Liver (tissue), 9 donors: Measurements from ENCODE around the gene PRKCH. TPM values are rescaled to one million over a fixed set of nuclear protein-coding genes. Genes with fewer than 3 reads are reported as not detected.
"Not testable (repeated sequence)": the region's sequence is repeated elsewhere in the genome, so short reads cannot be mapped to it uniquely, and the experiment has no call there.

ENCODE experiments used
- DNase-seq: peaks from one replicate; pipeline ENCODE4 v3.0.0-alpha.2; 2017; ENCODE audit warnings: low spot score
- H3K27ac ChIP-seq, 2 donors: one replicate each; pipeline ENCODE4 v1.7.0; 2013; ENCODE audit warnings: inconsistent platforms in 2 of 2, low read length in 2 of 2, control low read depth in 1 of 2, low read depth in 1 of 2, mild to moderate bottlenecking in 1 of 2
- H3K27me3 ChIP-seq, 4 donors: one replicate each; pipeline versions ENCODE4 v1.6.1 to v1.7.0; 2013; ENCODE audit warnings: low read length in 3 of 4, inconsistent platforms in 1 of 4, mild to moderate bottlenecking in 1 of 4, moderate library complexity in 1 of 4; ENCODE audit not compliant: control insufficient read depth in 4 of 4, insufficient read depth in 4 of 4
- H3K36me3 ChIP-seq, 4 donors: one replicate each; pipeline versions ENCODE4 v1.6.1 to v1.7.0; 2013; ENCODE audit warnings: low read length in 3 of 4, mild to moderate bottlenecking in 3 of 4, low read depth in 1 of 4, moderate library complexity in 1 of 4; ENCODE audit not compliant: control insufficient read depth in 4 of 4, insufficient read depth in 3 of 4
- H3K4me1 ChIP-seq, 4 donors: one replicate each; pipeline versions ENCODE4 v1.6.1 to v1.7.0; 2013; ENCODE audit warnings: low read length in 3 of 4, mild to moderate bottlenecking in 3 of 4, moderate library complexity in 1 of 4; ENCODE audit not compliant: control insufficient read depth in 4 of 4, insufficient read depth in 4 of 4
- H3K4me3 ChIP-seq, 3 donors: one replicate each; pipeline versions ENCODE4 v1.6.1 to v1.7.0; 2013; ENCODE audit warnings: low read length in 3 of 3, control low read depth in 1 of 3, low read depth in 1 of 3, mild to moderate bottlenecking in 1 of 3
- H3K9ac ChIP-seq, 2 donors: one replicate each; pipeline ENCODE4 v1.7.0; 2013; ENCODE audit warnings: low read length in 2 of 2, mild to moderate bottlenecking in 2 of 2, moderate library complexity in 2 of 2, control low read depth in 1 of 2, low read depth in 1 of 2
- H3K9me3 ChIP-seq, 4 donors: one replicate each; pipeline versions ENCODE4 v1.6.1 to v1.7.0; 2013; ENCODE audit warnings: low read length in 3 of 4; ENCODE audit not compliant: control insufficient read depth in 4 of 4
- CTCF ChIP-seq: fragments of 150-350 bp; IDR thresholded peaks from 2 replicates; pipeline ENCODE4 v1.5.1; 2017; ENCODE audit warnings: improper control_type of control experiment, low read depth, low read length; ENCODE audit not compliant: missing input control
- FOXA1 ChIP-seq: IDR thresholded peaks from 2 replicates; pipeline ENCODE4 v1.6.1; 2016; ENCODE audit warnings: antibody characterized with exemption
- FOXA2 ChIP-seq: IDR thresholded peaks from 2 replicates; pipeline ENCODE4 v1.6.1; 2016; ENCODE audit warnings: antibody characterized with exemption
- GABPA ChIP-seq, 2 donors: IDR thresholded peaks in 1 of 2; conservative IDR thresholded peaks in 1 of 2; 2 replicates each; pipeline ENCODE4 v1.6.1; 2016; ENCODE audit warnings: antibody characterized with exemption in 2 of 2, mild to moderate bottlenecking in 1 of 2, moderate library complexity in 1 of 2
- HNF4A ChIP-seq, 2 donors: conservative IDR thresholded peaks; 2 replicates each; pipeline ENCODE4 v1.6.1; 2016; ENCODE audit warnings: antibody characterized with exemption in 2 of 2, mild to moderate bottlenecking in 2 of 2
- HNF4G ChIP-seq: IDR thresholded peaks from 2 replicates; pipeline ENCODE4 v1.6.1; 2016; ENCODE audit warnings: antibody characterized with exemption
- JUND ChIP-seq, 2 donors: IDR thresholded peaks; 2 replicates each; pipeline ENCODE4 v1.6.1; 2016; ENCODE audit warnings: antibody characterized with exemption in 2 of 2
- MAX ChIP-seq: IDR thresholded peaks from 2 replicates; pipeline ENCODE4 v1.6.1; 2016; ENCODE audit warnings: antibody characterized with exemption
- RAD21 ChIP-seq, 2 donors: IDR thresholded peaks; 2 replicates each; pipeline ENCODE4 v1.6.1; 2016; ENCODE audit warnings: antibody characterized with exemption in 2 of 2, mild to moderate bottlenecking in 2 of 2
- TAF1 ChIP-seq: conservative IDR thresholded peaks from 2 replicates; pipeline ENCODE4 v1.6.1; 2016; ENCODE audit warnings: antibody characterized with exemption, mild to moderate bottlenecking
- WGBS: extraction: QIAGEN DNeasy Blood & Tissue Kit; methylation state at CpG from one replicate; pipeline ENCODE4 v1.1.7; 2013; 5-methylcytosine and 5-hydroxymethylcytosine counted together
- polyA plus RNA-seq, 2 donors: library from polyadenylated mRNA; stranded (reverse) in 1 of 2; unstranded in 1 of 2; fragments of 200-250 nt in 1 of 2; fragments of >200 nt in 1 of 2; fragmentation: Nextera tagmentation in 1 of 2; extraction: Ambion mirVana in 1 of 2; gene quantifications; one replicate each; pipeline versions ENCODE4 v1.2.1 to v1.2.3, GENCODE V29; 2013 to 2015
- total RNA-seq, 2 donors: library from RNA; depleted of rRNA; stranded (reverse); fragments of >200 nt; gene quantifications; one replicate each; pipeline ENCODE4 v1.2.3, GENCODE V29; 2014
- TF ChIP-seq, protein P1 (sequence below): IDR thresholded peaks from 2 replicates; pipeline ENCODE4 v1.6.1; 2016; ENCODE audit warnings: antibody characterized with exemption, mild to moderate bottlenecking
- TF ChIP-seq, protein P2 (sequence below): IDR thresholded peaks from 2 replicates; pipeline ENCODE4 v1.6.1; 2016; ENCODE audit warnings: antibody characterized with exemption
- donor health status: healthy.
- donor health status: healthy.
- donor health status: healthy.
- donor health status: healthy.
- donor health status: healthy.

Gene PRKCH
- total and polyA plus RNA-seq, 4 donors: 3.9 to 13.7 (median 7.0) TPM

DNA sequence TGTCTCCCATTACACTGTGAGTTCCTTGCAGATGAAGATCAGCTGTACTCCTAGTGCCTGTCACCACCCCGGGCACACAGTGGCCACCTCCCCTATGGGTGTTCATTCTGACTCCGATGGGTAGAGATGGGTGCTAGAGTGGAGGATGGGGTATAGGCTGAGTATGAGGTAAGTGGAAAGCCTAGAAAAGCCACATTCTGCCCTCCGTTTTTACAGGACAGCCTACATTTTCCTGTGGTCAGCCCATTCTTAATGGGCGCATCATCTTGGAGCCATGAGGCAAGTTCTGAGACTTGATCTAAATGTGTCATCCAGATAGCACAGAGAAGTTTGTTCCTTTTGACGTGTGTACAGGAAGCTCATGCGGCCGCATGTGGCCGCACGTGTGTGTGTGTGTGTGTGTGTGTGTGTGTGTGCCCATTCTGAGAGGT, 207.2 kb downstream of the PRKCH start:
- no peak overlapping the region for H3K9ac ChIP-seq
- no peaks in the 10 kb centered on the region for H3K36me3 ChIP-seq
- 66% methylated on average over 9 of the region's 9 CpGs for WGBS
- H3K4me3 ChIP-seq: no peak overlapping the region
- no peak overlapping the region for H3K27ac ChIP-seq
- no peak for DNase-seq
- H3K4me1 ChIP-seq: peaks cover 14 to 37% (median 25%) of the 10 kb centered on the region in 4 donors
- no peaks in the 10 kb centered on the region for H3K27me3 ChIP-seq
- TF ChIP-seq, protein P1, sequence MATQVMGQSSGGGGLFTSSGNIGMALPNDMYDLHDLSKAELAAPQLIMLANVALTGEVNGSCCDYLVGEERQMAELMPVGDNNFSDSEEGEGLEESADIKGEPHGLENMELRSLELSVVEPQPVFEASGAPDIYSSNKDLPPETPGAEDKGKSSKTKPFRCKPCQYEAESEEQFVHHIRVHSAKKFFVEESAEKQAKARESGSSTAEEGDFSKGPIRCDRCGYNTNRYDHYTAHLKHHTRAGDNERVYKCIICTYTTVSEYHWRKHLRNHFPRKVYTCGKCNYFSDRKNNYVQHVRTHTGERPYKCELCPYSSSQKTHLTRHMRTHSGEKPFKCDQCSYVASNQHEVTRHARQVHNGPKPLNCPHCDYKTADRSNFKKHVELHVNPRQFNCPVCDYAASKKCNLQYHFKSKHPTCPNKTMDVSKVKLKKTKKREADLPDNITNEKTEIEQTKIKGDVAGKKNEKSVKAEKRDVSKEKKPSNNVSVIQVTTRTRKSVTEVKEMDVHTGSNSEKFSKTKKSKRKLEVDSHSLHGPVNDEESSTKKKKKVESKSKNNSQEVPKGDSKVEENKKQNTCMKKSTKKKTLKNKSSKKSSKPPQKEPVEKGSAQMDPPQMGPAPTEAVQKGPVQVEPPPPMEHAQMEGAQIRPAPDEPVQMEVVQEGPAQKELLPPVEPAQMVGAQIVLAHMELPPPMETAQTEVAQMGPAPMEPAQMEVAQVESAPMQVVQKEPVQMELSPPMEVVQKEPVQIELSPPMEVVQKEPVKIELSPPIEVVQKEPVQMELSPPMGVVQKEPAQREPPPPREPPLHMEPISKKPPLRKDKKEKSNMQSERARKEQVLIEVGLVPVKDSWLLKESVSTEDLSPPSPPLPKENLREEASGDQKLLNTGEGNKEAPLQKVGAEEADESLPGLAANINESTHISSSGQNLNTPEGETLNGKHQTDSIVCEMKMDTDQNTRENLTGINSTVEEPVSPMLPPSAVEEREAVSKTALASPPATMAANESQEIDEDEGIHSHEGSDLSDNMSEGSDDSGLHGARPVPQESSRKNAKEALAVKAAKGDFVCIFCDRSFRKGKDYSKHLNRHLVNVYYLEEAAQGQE: no peak
- TF ChIP-seq MAX: no peak
- TF ChIP-seq, protein P2, sequence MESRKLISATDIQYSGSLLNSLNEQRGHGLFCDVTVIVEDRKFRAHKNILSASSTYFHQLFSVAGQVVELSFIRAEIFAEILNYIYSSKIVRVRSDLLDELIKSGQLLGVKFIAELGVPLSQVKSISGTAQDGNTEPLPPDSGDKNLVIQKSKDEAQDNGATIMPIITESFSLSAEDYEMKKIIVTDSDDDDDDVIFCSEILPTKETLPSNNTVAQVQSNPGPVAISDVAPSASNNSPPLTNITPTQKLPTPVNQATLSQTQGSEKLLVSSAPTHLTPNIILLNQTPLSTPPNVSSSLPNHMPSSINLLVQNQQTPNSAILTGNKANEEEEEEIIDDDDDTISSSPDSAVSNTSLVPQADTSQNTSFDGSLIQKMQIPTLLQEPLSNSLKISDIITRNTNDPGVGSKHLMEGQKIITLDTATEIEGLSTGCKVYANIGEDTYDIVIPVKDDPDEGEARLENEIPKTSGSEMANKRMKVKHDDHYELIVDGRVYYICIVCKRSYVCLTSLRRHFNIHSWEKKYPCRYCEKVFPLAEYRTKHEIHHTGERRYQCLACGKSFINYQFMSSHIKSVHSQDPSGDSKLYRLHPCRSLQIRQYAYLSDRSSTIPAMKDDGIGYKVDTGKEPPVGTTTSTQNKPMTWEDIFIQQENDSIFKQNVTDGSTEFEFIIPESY: no peak
- TF ChIP-seq GABPA (IDR thresholded peaks at IDR 0.05 in 1 of 2, conservative IDR thresholded peaks at IDR 0.05 in 1 of 2): no peak
- TF ChIP-seq FOXA1: no peak
- TF ChIP-seq HNF4G: no peak
- no peak for TF ChIP-seq CTCF
- TF ChIP-seq JUND (IDR thresholded peaks at IDR 0.05): no peak
- no peak for TF ChIP-seq RAD21 (IDR thresholded peaks at IDR 0.05)
- no peak for TF ChIP-seq TAF1
- no peak for TF ChIP-seq HNF4A (conservative IDR thresholded peaks at IDR 0.05)
- TF ChIP-seq FOXA2: no peak
- H3K9me3 ChIP-seq: no peaks in the 10 kb centered on the region

- not testable (repeated sequence) for H3K36me3 ChIP-seq, H3K9me3 ChIP-seq, H3K4me3 ChIP-seq, DNase-seq, H3K27ac ChIP-seq, H3K27me3 ChIP-seq, H3K9ac ChIP-seq
- peaks cover 14 to 30% (median 22%) of the 10 kb centered on the region in 4 donors for H3K4me1 ChIP-seq
- 100% methylated on average over 3 of the region's 5 CpGs for WGBS
These were observed 208.0 kb downstream of the PRKCH start for GRCh38 chr14:61529360-61529759.
